GM19239 (cell line): ENCODE results near the gene OS9.
"Not testable (repeated sequence)": the region's sequence is repeated elsewhere in the genome, so short reads cannot be mapped to it uniquely, and the experiment has no call there.

Experiments used
- DNase-seq: peaks from one replicate; pipeline ENCODE4 v3.0.0; 2011; ENCODE audit warnings: low spot score; ENCODE audit not compliant: insufficient read length
- FAIRE-seq: peaks from 2 replicates; lab custom pipeline; 2011; peaks lifted over from hg19 to GRCh38; lab: Jason Lieb, UNC

The OS9 gene

DNA sequence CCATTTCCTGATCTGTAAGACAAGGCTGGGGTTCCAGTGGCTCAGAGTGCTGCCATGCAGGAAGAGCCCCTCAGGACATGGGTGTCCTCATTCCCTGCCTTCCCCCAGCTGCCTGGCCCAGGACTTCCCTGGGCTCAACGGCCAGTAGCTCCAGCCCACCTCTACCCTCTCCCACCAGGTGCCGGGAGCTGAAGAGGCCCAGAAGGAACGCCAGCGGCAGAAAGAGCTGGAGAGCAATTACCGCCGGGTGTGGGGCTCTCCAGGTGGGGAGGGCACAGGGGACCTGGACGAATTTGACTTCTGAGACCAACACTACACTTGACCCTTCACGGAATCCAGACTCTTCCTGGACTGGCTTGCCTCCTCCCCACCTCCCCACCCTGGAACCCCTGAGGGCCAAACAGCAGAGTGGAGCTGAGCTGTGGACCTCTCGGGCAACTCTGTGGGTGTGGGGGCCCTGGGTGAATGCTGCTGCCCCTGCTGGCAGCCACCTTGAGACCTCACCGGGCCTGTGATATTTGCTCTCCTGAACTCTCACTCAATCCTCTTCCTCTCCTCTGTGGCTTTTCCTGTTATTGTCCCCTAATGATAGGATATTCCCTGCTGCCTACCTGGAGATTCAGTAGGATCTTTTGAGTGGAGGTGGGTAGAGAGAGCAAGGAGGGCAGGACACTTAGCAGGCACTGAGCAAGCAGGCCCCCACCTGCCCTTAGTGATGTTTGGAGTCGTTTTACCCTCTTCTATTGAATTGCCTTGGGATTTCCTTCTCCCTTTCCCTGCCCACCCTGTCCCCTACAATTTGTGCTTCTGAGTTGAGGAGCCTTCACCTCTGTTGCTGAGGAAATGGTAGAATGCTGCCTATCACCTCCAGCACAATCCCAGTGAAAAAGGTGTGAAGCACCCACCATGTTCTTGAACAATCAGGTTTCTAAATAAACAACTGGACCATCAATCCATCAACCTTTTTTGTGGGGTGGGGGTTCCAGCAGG lies 27.0 kb downstream of the OS9 start:
- FAIRE-seq, result no peak

DNA sequence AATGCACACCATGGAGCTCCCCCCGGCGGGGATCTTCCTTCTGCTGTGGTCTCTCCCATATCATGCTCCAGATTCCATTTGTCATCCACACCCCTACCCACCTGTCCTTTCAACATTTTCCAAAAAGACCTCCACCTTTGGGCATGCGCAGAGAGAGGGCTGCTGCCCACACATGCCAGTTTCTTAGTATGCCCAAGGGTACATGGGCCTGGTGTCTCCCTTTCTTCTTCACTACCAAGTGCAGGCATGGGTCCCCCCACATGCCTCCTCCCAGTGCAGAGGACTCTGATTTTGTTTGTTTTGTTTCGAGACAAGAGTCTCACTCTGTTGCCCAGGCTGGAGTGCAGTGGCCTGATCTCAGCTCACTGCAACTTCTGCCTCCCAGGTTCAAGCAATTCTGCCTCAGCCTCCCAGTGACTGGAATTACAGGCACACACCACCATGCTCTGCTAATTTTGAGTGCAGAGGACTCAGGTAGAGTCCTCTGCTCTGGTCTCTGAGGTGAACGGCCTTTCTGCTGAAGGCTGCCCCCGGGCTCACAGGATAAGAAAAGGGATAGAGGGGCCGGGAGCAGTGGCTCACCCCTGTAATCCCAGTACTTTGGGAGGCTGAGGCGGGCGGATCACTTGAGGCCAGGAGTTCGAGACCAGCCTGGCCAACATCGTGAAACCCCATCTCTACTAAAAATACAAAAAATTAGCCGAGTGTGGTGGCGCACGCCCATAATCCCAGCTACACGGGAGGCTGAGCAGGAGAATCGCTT lies 28.1 kb downstream of the OS9 start:
- not testable (repeated sequence) for FAIRE-seq, DNase-seq

More for the DNA sequence above, 27.0 kb downstream of the OS9 start:
- no peak for DNase-seq

DNA sequence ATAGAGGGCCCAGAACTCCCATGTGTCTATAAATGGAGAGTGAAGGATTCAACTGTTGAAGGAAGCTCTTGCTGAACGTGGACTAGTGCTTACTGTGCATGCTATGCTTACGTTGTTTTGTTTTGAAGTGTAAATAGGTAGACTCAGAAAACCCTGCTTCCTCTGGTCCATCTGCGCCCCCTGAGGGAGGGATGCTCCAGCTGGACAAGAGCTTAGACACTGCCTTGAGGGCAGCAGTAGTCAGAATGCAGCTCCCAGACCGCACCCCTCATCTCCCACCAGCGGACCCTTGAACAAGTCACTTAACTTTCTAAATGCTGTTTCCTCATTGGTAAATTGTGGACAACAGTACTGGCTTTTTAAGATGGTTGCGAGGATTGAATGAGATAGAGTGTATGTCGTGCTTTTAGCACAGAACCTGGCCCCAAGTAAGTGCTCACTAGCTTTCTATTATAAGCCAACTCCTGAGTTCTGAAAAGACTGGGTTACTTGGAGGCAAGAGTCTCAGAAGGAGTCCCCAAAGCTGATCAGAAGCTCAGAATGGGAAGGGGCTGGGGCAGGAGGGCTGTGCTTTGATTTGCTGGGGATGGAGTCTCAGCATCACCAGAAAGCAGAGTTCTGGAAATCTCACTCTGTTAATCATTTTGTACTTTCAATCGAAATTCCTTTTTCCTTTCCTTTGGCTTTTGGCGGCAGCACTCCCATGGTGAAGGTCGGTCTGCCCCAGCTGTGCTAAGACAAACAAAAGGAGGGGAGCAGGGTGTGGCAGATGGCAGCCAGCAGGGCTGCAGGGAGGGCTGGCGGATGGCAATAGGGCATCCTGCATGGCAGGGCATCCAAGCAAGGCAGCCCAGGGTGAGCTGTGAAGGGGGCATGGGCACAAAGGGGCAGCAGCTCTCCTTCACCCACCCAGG lies 29.0 kb downstream of the OS9 start:
- no peak for FAIRE-seq
- DNase-seq, result no peak

DNA sequence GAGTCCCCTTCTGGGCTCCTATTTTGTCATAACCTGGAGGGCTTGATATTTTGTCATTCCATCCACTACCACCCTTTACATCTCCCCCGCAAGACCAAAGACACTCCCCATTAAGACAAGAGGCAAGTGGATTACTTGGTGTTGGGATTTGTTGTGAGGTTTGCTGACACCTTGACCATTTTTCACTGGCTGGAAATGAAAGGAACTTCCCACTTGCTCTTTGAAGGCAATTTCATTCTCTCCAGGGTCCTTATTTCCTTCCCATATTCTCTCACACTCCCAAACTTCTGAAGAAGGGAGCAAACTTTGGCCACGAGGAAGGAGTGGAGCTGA lies 29.7 kb downstream of the OS9 start:
- FAIRE-seq, result no peak

DNA sequence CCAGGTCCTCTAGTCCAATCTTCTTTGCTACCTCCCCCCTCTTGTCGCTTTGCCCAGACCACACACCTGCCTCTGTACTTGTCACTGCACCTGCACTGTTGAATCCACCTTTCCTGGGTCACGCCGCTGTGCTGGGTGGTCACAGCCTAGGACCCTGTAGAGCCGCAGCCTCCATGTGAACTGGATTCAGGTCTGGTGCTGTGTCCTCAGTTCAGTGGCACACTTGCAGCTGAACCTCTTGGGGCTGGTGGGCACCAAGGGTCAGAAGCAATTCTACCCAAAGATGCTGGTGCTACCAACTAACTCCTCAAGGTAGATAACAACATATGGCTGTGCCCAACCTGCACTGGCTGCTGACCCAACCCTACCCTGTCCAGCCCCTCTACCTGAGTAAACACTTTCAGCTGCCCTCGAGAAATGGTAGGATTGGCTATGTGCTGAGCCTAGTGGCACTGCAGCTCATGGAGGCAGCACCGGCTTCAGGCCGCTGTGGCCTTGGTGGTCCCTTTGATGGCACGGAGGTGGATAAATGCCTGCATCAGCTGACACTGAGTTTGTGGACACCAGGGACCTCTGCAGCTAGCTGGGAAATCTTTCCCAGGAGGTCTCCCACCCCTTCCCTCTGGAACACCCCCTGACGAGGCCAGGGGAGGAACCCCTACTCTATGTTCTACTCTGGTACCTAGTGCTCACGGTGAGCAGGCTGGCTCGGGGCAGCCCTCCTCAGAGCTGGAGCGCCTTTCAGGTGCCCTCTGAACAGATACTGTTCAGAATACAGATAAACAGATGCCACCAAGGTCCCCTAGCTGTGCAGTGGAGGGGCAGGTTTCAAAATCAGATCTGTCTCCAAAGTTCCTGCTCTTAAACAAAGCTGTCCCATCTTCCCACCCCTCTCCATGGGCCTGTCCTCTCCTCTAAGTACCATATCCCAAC lies 30.3 kb downstream of the OS9 start:
- no peak for FAIRE-seq

More for the DNA sequence above, 29.7 kb downstream of the OS9 start:
- DNase-seq, result no peak

DNA sequence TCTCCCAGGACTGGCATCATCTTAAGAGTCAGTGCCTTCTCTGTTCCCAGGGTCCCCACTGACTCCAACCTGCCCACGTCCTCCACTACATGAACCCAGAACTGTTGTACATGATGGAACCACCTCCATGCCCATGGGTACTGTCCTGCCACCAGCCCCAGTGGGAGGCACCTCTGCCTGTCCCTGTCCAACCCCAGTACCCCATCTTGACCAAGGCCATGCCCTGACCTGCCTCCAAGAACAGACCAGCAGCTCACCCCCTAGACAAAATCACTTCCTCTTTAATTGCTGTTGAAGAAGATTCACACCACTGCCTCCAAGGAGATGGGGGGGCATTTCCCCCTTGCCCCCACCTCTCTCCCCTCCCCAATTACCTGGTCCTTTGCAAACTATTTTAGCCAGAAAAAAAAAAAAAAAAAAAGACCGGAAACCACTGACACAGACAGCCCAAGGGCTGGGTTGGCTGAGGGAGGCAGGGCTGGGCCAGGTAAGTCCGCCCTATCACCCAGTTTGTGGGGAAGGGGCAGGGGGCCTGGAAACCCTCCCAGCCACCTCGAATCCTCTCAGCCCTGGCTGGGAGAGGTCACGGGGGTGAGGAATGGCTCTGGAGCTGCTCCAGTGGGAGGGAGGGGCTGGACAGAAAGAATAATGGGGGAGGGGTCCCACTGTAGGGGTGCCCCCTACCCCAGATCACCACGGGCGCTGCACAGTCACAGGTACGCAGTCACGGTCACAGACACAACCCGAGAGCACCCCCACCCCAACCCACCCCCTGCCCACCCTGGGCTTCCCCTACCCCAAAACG lies 31.2 kb downstream of the OS9 start:
- FAIRE-seq (no peak), DNase-seq (no peak)

More for the DNA sequence above, 30.3 kb downstream of the OS9 start:
- no peak for DNase-seq

DNA sequence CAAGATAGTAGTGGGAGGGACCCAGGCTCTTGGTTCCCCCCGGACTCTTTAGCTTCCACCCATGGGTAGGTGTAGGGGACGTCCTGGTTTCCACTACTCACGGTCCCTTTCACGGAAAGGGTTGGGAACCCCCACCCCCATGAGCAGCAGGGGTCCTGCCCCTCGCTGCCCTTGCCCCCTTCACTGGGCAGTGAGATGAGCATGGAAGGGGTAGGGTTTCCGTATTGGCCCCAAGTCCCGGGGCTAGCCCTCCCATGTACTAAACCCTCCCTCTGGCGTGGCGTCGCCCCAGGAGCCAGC lies 31.9 kb downstream of the OS9 start:
- no peak for DNase-seq
- no peak for FAIRE-seq

DNA sequence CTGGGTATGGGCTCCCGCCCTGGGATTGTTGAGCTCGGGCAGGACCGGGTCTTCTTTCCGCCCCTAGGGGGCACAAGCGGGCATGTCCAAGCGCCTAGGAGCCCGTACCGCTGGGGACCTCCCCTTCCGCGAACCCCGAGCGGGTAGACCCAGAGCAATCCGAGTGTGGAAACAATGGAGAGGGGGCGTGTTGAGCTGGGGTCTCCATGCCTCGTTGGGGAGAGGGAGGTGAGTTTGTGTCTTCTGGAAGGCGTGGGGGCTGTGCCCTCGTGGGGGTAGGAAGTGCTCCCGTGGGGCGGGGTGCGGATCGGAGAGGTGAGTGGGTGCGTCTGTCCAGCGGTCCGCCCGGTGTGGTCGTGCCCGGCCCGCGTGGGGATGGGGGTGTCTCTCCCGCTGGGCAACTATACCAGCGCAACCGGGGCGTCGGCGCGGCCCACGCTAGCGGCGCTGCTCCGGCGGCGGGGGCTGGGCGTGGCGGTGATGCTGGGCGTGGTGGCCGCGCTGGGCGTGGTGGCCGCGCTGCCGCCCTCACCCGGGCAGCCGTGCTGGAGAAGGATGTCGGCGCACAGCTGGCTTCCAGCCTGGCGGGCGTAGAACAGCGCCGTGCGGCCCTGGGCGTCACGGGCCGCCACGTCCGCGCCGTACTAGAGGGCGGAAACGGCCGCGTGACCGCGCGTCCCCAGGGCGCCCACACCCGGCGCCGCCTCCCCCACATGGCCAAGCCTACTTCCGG lies 32.4 kb downstream of the OS9 start:
- no peak for DNase-seq
- FAIRE-seq, result no peak

DNA sequence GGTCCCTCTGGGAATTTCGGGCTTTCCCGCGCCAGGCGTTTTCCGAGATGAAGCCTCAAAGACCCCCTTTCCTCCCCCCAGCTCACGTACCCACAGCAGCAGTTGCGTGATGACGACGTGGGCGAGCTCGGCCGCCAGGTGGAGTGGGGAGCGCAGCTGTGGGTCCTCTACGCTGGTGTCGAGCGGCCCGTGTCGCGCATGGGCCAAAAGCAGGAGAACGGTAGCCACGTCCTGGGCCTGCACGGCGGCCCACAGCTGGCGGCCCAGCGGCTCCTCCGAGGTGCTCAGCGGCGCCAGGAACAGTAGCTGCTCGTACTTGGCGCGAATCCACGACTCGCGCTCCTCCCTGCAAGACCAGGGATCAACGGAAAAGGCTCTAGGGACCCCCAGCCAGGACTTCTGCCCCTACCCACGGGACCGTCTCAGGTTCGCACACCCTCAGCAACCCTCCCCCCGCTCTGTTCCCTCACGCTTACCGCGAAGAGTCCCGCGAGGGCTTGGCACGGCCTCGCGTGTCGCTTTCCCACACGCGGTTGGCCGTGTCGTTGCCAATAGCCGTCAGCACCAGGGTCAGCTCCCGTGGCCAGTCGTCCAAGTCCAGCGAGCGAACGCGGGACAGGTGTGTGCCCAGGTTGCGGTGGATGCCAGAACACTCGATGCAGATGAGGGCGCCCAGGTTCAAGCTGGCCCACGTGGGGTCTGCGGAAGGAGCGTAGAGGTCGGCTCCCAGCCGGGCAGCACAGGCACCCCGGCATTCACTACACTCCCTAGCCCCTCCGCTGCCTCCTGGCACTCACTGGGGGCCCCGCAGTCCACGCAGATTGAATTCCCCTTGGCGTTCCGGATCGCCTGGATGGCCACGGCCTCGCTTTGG lies 33.2 kb downstream of the OS9 start:
- FAIRE-seq (no peak), DNase-seq (no peak)

DNA sequence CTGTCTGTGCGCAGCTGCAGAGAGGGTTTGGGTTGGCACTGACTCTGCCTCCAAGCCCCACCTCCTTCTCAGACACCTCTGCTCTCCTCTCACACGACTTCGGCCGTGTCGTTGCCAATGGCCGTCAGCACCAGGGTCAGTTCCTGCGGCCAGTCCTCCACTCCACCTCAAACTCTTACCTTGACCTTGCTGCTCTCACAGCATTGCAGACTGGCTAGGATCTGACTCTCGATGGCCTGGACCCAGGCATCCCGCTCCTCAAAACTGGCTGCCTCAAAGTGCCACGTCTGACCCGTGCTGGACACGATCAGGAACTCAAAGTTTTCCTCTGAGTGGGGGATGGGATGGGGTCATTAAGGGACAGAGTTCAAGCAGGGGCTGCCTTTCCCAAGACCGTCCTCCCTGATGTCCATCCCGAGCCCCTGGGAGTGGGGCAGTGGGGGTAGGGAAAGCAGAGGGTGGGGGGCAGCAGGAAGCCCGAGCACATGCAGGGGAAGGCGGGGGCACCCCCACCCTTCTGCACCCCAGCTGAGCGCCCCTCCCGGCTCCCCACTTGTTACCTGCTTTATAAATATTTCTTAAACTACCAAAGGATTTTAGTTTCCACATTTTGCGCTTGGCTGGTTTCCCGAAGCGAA lies 33.9 kb downstream of the OS9 start:
- FAIRE-seq (no peak), DNase-seq (no peak)

DNA sequence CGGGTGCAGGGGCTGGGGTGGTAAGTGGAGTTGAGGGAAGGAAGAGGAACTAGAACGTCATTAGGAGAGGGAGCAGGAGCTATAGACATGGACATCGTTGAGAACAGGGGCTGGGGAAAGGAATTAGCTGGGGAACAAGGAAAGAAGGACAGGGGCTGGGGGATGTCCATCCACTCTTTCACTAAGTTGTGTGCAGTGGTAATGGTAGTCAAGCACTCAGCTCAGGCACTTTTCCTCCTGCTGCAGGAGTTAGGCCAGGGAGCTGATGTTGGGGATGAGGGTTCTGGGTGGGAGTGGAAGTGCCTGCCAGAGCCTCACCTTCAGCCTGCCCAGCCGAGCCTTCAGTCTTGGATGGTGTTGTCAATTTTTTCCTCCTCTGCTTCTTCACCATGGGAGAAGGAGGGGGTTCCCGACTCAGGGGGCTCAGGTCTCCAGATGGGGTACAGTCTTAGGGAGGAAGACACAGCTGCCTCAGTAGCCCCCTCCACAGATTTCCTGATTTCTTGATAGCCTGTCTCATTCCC lies 35.5 kb downstream of the OS9 start:
- DNase-seq (no peak), FAIRE-seq (no peak)

DNA sequence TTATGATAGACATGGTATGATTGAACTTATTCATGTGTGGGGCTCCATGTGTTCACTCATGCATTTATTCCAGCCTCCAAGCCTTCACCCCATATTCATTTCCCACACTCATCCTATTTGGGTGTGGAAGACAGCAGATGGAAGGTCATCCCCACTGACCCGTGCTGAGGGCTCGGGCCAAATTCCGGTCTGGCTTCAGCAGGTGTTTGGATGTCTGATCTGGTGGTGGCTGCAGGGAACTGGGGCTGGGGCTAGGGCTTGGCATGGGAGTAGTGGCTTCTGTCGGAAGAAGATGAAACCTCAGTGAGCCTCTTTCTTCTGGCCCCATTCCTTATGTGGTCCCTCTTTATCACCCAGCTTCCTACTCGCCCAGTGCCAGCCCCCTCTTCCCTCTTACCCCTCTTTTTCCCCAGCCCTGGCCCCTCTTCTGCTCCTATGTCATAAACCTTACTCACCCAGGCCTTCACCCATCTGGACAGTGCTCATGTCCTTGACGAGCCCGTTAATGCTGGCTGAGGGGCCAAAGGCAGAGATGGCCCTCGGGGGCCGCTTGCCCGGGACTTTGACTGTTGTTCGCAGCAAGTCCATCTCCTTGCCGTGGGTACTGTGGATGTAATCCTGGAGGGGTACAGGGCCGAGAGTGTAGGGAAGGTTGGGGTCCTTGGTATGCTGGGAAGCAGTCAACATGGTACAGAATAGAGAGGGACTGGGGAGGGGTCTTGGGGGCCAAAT lies 36.6 kb downstream of the OS9 start:
- no peak for DNase-seq
- no peak for FAIRE-seq

DNA sequence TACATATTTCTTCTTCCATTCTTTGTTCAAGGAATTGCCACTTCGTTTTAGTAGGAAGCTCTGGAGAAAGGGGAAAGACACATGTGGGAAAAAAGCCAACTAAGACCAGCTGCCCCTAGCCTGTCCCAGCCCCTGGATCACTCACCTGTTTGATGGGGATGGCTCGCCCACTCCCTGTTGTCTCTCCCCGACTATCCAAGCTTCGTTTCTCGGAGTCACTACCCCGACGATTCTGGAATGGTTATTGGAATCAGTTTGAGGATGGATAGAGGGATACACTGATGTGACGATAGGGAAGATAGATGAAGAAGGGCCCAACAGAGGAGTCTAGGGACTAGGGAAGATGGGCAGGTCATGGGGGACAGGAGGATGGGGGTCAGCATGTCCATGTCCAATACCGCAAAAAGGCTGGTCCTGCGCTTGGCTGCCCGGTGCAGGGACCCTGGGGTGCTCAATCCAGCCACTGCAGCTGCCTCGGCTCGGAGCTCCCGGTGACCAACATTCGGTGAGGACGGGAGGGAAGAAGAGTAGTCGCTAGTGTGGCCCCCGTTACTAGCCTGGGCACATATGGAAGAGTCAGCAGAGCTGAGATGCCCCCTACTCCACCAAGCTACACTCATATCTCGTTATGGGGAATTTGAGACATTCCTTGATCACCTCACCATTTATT lies 37.6 kb downstream of the OS9 start:
- no peak for FAIRE-seq
- DNase-seq, result no peak

DNA sequence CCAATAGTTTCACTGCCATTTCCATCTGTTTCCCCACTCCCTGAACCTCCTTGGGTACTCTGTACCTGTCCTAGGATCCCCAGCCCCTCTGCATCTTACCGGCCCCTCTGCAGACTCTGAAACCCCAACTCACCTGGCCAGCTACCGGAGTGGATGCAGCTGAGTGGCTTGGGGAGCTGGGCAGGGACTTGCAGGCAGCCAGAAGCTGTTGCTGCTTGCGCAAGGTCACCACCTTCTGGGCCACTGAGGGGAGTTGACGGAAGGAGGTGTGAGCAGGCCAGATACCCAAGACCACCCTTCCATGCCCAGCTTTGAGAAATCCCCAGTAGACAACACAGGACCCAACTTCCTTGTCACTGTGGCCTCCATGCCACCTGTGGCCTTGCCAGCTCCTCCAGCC lies 38.3 kb downstream of the OS9 start:
- FAIRE-seq, result no peak

More for the DNA sequence above, 38.3 kb downstream of the OS9 start:
- DNase-seq, result no peak
